Pons (tissue), 1 donor: ENCODE results near the gene FGFR3.
"Not testable (repeated sequence)": the region's sequence is repeated elsewhere in the genome, so short reads cannot be mapped to it uniquely, and the experiment has no call there.

Experiments used
- DNase-seq: peaks from one replicate; pipeline ENCODE4 v3.0.0-alpha.2; 2016; ENCODE audit warnings: low spot score

The FGFR3 gene

GRCh38 chr4:1819284-1819683 is 26.2 kb downstream of the FGFR3 start:
- DNase-seq: peak; percentile 42

GRCh38 chr4:1819816-1820215 is 26.7 kb downstream of the FGFR3 start:
- DNase-seq: no peak

- DNase-seq: no peak
These were observed 28.8 kb downstream of the FGFR3 start for GRCh38 chr4:1821679-1822567.

GRCh38 chr4:1822568-1823544 is 29.8 kb downstream of the FGFR3 start:
- no peak for DNase-seq

- DNase-seq: no peak
These were observed 30.4 kb downstream of the FGFR3 start for GRCh38 chr4:1823545-1823932.

GRCh38 chr4:1824746-1825145 is 31.7 kb downstream of the FGFR3 start:
- DNase-seq: no peak

GRCh38 chr4:1825326-1825725 is 32.2 kb downstream of the FGFR3 start:
- DNase-seq: no peak

- no peak for DNase-seq
These were observed 33.6 kb downstream of the FGFR3 start for GRCh38 chr4:1826531-1827350.

GRCh38 chr4:1830234-1830633 is 37.1 kb downstream of the FGFR3 start:
- DNase-seq: no peak

GRCh38 chr4:1830642-1831228 is 37.6 kb downstream of the FGFR3 start:
- DNase-seq: no peak

GRCh38 chr4:1831331-1831730 is 38.2 kb downstream of the FGFR3 start:
- DNase-seq: no peak

- no peak for DNase-seq
These were observed 39.6 kb downstream of the FGFR3 start for GRCh38 chr4:1832690-1833089.

GRCh38 chr4:1833307-1834046 is 40.4 kb downstream of the FGFR3 start:
- no peak for DNase-seq

- no peak for DNase-seq
These were observed 41.1 kb downstream of the FGFR3 start for GRCh38 chr4:1834047-1834775.

- DNase-seq: not testable (repeated sequence)
These were observed 42.7 kb downstream of the FGFR3 start for GRCh38 chr4:1835836-1836235.

GRCh38 chr4:1836650-1837049 is 43.6 kb downstream of the FGFR3 start:
- no peak for DNase-seq

- DNase-seq: no peak
These were observed 44.0 kb downstream of the FGFR3 start for GRCh38 chr4:1837069-1837468.

- DNase-seq: no peak
These were observed 46.2 kb downstream of the FGFR3 start for GRCh38 chr4:1839282-1839681.

- DNase-seq: no peak
These were observed 48.3 kb downstream of the FGFR3 start for GRCh38 chr4:1841201-1841886.

- no peak for DNase-seq
These were observed 48.8 kb downstream of the FGFR3 start for GRCh38 chr4:1841887-1842210.
